Mesodermal cell (in vitro differentiated cells): ENCODE measurements around the gene SLC27A1.
"Not testable (repeated sequence)": the region's sequence is repeated elsewhere in the genome, so short reads cannot be mapped to it uniquely, and the experiment has no call there.

Source experiments
- H3K27ac ChIP-seq: 2 replicates; pipeline ENCODE4 v1.7.0; 2013; ENCODE audit warnings: mild to moderate bottlenecking, low read depth, low read length, moderate library complexity; ENCODE audit not compliant: severe bottlenecking
- H3K36me3 ChIP-seq: 2 replicates; pipeline ENCODE4 v1.7.1; 2013; ENCODE audit warnings: mild to moderate bottlenecking, low read length, moderate library complexity; ENCODE audit not compliant: control insufficient read depth, insufficient read depth
- H3K4me1 ChIP-seq: one replicate; pipeline ENCODE4 v1.7.1; 2013; ENCODE audit warnings: mild to moderate bottlenecking, low read length; ENCODE audit not compliant: insufficient read depth, control insufficient read depth, poor library complexity, severe bottlenecking
- H3K4me3 ChIP-seq: 2 replicates; pipeline ENCODE4 v1.7.0; 2013; ENCODE audit warnings: low read length, control low read depth, mild to moderate bottlenecking; ENCODE audit not compliant: insufficient read depth, poor library complexity, severe bottlenecking; ENCODE audit errors: extremely low read depth
- H3K9me3 ChIP-seq: 2 replicates; pipeline ENCODE4 v1.7.1; 2013; ENCODE audit warnings: mild to moderate bottlenecking, low read length, moderate library complexity; ENCODE audit not compliant: control insufficient read depth
- WGBS, 2 experiments: methylation state at CpG; one replicate each; pipeline ENCODE4 v1.1.5; 2013; ENCODE audit warnings: missing lambda C conversion rate in 2 of 2; ENCODE audit not compliant: insufficient coverage in 2 of 2; 5-methylcytosine and 5-hydroxymethylcytosine counted together

Gene SLC27A1

GRCh38 chr19:17473041-17473440 lies 2.7 kb downstream of the SLC27A1 start:
- H3K4me1 ChIP-seq, result peaks cover 23% of the 10 kb centered on the region
- no peaks in the 10 kb centered on the region for H3K9me3 ChIP-seq
- H3K4me3 ChIP-seq, result no peak overlapping the region
- no peak overlapping the region for H3K27ac ChIP-seq
- 91 to 96% methylated on average over 7 of the region's 9 CpGs for WGBS, 2 experiments
- no peaks in the 10 kb centered on the region for H3K36me3 ChIP-seq

DNA sequence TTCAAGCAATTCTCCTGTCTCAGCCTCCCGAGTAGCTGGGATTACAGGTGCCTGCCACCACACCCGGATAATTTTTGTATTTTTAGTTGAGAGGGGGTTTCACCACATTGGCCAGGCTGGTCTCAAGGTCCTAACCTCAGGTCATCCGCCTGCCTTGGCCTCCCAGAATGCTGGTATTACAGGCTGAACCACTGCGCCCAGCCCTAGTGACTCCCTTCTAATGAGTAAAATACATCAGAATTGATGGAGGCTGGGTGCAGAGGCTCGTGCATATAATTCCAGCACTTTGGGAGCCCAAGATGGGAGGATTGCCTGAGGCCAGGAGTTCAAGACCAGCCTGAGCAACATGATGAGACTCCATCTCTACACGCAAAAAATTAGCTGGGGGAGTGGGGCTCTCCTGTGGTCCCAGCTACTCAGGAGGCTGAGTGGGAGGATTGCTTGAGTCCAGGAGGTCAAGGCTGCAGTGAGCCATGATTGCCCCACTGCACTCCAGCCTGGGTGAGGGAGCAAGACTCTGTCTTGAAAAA lies 4.8 kb downstream of the SLC27A1 start:
- H3K27ac ChIP-seq, H3K9me3 ChIP-seq, H3K4me3 ChIP-seq, H3K36me3 ChIP-seq: not testable (repeated sequence)
- WGBS, 2 experiments, result 80 to 89% methylated on average over 4 to 5 of the region's 6 CpGs
- H3K4me1 ChIP-seq, result peaks cover 13% of the 10 kb centered on the region

GRCh38 chr19:17475541-17476115 lies 5.3 kb downstream of the SLC27A1 start:
- 90 to 91% methylated on average over 10 of the region's 10 CpGs for WGBS, 2 experiments
- no peak overlapping the region for H3K27ac ChIP-seq
- H3K36me3 ChIP-seq, result no peaks in the 10 kb centered on the region
- H3K4me3 ChIP-seq, result no peak overlapping the region
- no peaks in the 10 kb centered on the region for H3K9me3 ChIP-seq
- H3K4me1 ChIP-seq, result peaks cover 13% of the 10 kb centered on the region

DNA sequence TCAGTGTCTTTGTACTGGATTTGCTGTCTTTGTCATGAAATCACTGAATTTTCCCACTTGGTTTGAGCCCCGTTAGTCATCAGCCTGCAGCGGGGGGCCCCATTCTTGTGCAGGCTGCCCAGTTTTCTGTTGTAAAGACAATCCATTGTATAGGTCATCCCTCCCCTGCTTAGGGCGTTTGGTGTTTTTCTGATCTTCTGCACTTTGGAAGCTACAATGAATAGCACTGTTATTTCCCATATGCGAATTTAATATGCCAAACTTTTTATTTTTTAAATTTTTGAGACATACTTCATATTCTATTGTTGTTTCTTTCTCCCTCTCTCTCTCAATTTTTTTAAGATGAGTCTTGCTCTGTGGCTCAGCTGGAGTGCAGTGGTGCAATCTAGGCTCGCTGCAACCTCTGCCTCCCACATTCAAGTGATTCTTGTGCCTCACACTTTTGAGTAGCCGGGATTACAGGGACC lies 9.0 kb downstream of the SLC27A1 start:
- H3K9me3 ChIP-seq, result no peaks in the 10 kb centered on the region
- no peak overlapping the region for H3K4me3 ChIP-seq
- WGBS, 2 experiments, result 64 to 69% methylated on average over 2 to 3 of the region's 6 CpGs
- peaks cover 6% of the 10 kb centered on the region for H3K4me1 ChIP-seq
- no peak overlapping the region for H3K27ac ChIP-seq
- no peaks in the 10 kb centered on the region for H3K36me3 ChIP-seq

DNA sequence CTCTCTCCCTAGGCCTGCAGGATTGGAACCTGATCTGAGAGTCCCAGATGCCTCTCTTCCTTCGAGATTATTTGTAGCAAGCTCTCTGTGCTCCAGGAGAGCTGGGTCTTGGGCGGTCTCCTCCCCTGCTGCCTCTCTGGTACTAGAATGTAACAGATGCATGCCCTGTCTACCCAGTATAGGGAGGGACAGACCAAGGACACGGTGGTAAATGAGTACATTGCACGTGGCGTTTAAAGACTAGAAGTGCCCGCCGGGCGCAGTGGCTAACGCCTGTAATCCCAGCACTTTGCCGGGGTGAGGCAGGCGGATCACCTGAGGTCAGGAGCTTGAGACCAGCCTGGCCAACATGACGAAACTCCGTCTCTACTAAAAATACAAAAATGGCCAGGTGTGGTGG lies 11.7 kb downstream of the SLC27A1 start:
- H3K27ac ChIP-seq, result no peak overlapping the region
- H3K4me3 ChIP-seq, result no peak overlapping the region
- H3K36me3 ChIP-seq, result no peaks in the 10 kb centered on the region
- H3K9me3 ChIP-seq, result no peaks in the 10 kb centered on the region
- H3K4me1 ChIP-seq, result no peaks in the 10 kb centered on the region
- WGBS, 2 experiments, result 87 to 92% methylated on average over 13 of the region's 13 CpGs

DNA sequence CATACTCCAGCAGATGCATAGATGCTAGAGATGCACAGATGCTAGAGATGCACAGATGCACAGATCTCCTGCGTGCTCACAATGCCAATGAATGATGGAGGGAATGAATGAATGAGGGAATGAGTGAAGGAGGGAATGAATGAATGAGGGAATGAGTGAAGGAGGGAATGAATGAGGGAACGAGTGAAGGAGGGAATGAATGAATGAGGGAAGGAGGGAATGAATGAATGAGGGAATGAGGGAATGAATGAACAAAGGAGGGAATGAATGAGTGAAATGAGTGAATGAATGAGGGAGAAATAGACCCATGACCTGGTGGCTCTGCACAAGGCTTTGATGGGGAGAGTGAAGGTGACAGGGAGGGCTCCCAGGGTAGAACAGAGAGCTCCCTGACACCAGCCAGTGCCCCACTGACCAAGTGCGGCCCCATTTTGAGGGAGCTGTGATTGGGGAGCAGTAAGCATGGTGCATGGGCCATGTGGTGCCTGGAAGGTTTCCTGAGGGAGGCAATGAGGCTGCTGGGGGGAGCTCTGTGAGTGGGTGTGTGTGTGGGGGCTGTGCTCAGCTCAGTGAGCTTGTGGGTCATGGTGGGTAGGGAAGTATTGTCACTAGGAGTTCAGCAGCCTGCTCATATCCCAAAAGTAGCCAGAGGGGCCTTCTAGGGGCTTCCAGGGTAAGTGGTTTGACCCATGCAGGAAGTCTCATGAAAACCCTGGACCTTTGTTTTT lies 12.7 kb downstream of the SLC27A1 start:
- H3K9me3 ChIP-seq, result no peaks in the 10 kb centered on the region
- no peak overlapping the region for H3K4me3 ChIP-seq
- H3K4me1 ChIP-seq, result no peaks in the 10 kb centered on the region
- 93 to 94% methylated on average over 3 of the region's 3 CpGs for WGBS, 2 experiments
- no peak overlapping the region for H3K27ac ChIP-seq
- no peaks in the 10 kb centered on the region for H3K36me3 ChIP-seq

GRCh38 chr19:17483605-17484002 lies 13.3 kb downstream of the SLC27A1 start:
- Histone ChIP-seq H3K9me3 (no peaks in the 10 kb centered on the region), H3K4me3 (no peak overlapping the region), H3K36me3 (no peaks in the 10 kb centered on the region), H3K4me1 (peaks cover 5% of the 10 kb centered on the region), H3K27ac (no peak overlapping the region)
- 84 to 91% methylated on average over 9 of the region's 10 CpGs for WGBS, 2 experiments

DNA sequence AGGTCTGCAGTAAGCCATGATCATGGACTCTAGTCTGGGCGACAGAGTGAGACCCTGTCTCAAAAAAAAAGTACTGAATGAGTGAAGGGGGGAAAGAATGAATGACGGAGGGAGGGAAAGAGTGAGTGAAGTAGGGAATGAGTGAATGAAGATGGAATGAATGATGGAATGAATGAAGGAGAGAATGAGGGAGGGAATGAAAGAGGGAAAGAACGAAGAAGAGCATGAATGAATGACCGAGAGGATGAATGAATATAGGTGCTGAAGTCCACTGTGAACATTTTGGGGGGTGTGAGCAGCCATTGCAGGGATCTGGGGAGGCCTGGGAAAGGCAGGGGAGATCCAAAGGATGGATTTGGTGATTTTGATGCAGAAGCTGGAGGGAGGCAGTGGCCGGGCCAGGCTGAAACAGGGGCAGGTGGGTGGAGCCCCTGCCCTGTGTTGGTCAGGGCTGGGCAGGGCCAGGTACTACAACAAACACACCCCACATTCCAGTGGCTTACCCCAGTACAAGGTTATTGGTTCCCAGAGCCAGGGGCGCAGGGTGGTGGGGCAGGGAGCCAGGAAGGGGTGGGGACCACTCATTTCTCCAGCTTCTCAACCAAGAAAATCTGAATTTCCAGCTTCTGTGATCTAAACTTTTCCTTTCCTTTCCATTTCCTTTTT lies 14.3 kb downstream of the SLC27A1 start:
- no peak overlapping the region for H3K4me3 ChIP-seq
- 96% methylated on average over 4 of the region's 6 CpGs for WGBS, 2 experiments
- H3K27ac ChIP-seq, result no peak overlapping the region
- H3K9me3 ChIP-seq, result no peaks in the 10 kb centered on the region
- no peaks in the 10 kb centered on the region for H3K36me3 ChIP-seq
- H3K4me1 ChIP-seq, result peaks cover 8% of the 10 kb centered on the region

GRCh38 chr19:17486545-17487240 lies 16.4 kb downstream of the SLC27A1 start:
- no peak overlapping the region for H3K27ac ChIP-seq
- peaks cover 10% of the 10 kb centered on the region for H3K4me1 ChIP-seq
- 96 to 98% methylated on average over 51 to 55 of the region's 58 CpGs for WGBS, 2 experiments
- H3K9me3 ChIP-seq, result no peaks in the 10 kb centered on the region
- H3K36me3 ChIP-seq, result no peaks in the 10 kb centered on the region
- H3K4me3 ChIP-seq, result no peak overlapping the region

GRCh38 chr19:17487284-17488121 lies 17.2 kb downstream of the SLC27A1 start:
- Histone ChIP-seq H3K9me3 (no peaks in the 10 kb centered on the region), H3K4me1 (peaks cover 10% of the 10 kb centered on the region), H3K36me3 (no peaks in the 10 kb centered on the region), H3K4me3 (no peak overlapping the region), H3K27ac (no peak overlapping the region)
- 83 to 89% methylated on average over 14 to 15 of the region's 18 CpGs for WGBS, 2 experiments
